H1 (cell line): Measurements from ENCODE around the gene SAFB. TPM values are rescaled to one million over a fixed set of nuclear protein-coding genes. Genes with fewer than 3 reads are reported as not detected.

Experiments used
- CTCF ChIA-PET: fragments of 300-600 bp; sonication (Branson Sonifier 250); formaldehyde crosslinking; loops from one replicate; lab custom pipeline; 2021; ENCODE audit not compliant: partially characterized antibody; lab: Charles Lee
- POLR2A ChIA-PET: fragments of 300-600 bp; sonication (Branson Sonifier 250); formaldehyde crosslinking; loops from one replicate; lab custom pipeline; 2021; ENCODE audit warnings: inconsistent platforms; ENCODE audit not compliant: partially characterized antibody; lab: Charles Lee
- DNase-seq, 2 experiments: peaks; one replicate each; pipeline versions ENCODE4 v3.0.0 to v3.0.0-alpha.2; 2010 to 2022; ENCODE audit warnings: low spot score in 2 of 2, low read depth in 1 of 2, mixed read lengths in 1 of 2
- FAIRE-seq: peaks from 2 replicates; lab custom pipeline; 2011; peaks lifted over from hg19 to GRCh38; lab: Jason Lieb, UNC
- H2AFZ ChIP-seq: 2 replicates; pipeline ENCODE4 v1.8.1; 2012; ENCODE audit warnings: low read length, inconsistent platforms
- H2AK5ac ChIP-seq: 2 replicates; pipeline ENCODE4 v1.6.1; 2013; ENCODE audit warnings: low read depth, low read length
- H2BK120ac ChIP-seq: replicated peaks from 2 replicates; pipeline ENCODE3; 2013; ENCODE audit warnings: low read depth, low read length, inconsistent platforms
- H2BK12ac ChIP-seq: 2 replicates; pipeline ENCODE4 v1.6.1; 2013; ENCODE audit warnings: low read depth, low read length
- H2BK15ac ChIP-seq: 2 replicates; pipeline ENCODE4 v1.6.1; 2013; ENCODE audit warnings: low read length
- H2BK20ac ChIP-seq: 2 replicates; pipeline ENCODE4 v1.6.1; 2013; ENCODE audit warnings: low read length
- H2BK5ac ChIP-seq: 2 replicates; pipeline ENCODE4 v1.6.1; 2013; ENCODE audit warnings: low read depth, low read length
- H3K14ac ChIP-seq: 2 replicates; pipeline ENCODE4 v1.6.1; 2013; ENCODE audit warnings: inconsistent platforms; ENCODE audit not compliant: insufficient read length
- H3K18ac ChIP-seq: 2 replicates; pipeline ENCODE4 v1.6.1; 2013; ENCODE audit warnings: low read length; ENCODE audit errors: extremely low read depth
- H3K23ac ChIP-seq: 2 replicates; pipeline ENCODE4 v1.6.1; 2013; ENCODE audit warnings: inconsistent platforms; ENCODE audit not compliant: insufficient read length
- H3K23me2 ChIP-seq: 2 replicates; pipeline ENCODE4 v1.6.1; 2013; ENCODE audit warnings: low read depth, low read length
- H3K27ac ChIP-seq: 2 replicates; pipeline ENCODE4 v1.6.1; 2011; ENCODE audit warnings: low read depth, low read length, inconsistent platforms
- H3K27me3 ChIP-seq, 4 experiments: replicated peaks in 1 of 4; 1 replicate in 1 of 4; 2 replicates in 3 of 4; pipeline versions ENCODE4 v1.6.1 to v1.8.1; 2011 to 2013; ENCODE audit warnings: low read length in 3 of 4, mild to moderate bottlenecking in 3 of 4, inconsistent platforms in 2 of 4, mixed read lengths in 2 of 4, moderate library complexity in 1 of 4; ENCODE audit not compliant: control insufficient read depth in 3 of 4, insufficient read depth in 3 of 4; ENCODE audit errors: extremely low read depth in 1 of 4
- H3K36me3 ChIP-seq, 4 experiments: 2 replicates each; pipeline versions ENCODE4 v1.6.1 to v1.8.1; 2011 to 2013; ENCODE audit warnings: mild to moderate bottlenecking in 4 of 4, low read length in 3 of 4, moderate library complexity in 2 of 4, control low read depth in 1 of 4, inconsistent platforms in 1 of 4; ENCODE audit not compliant: insufficient read depth in 4 of 4, control insufficient read depth in 2 of 4
- H3K4ac ChIP-seq: replicated peaks from 2 replicates; pipeline ENCODE3; 2013; ENCODE audit warnings: low read length, low read depth, mixed read lengths, inconsistent platforms; ENCODE audit not compliant: insufficient read length
- H3K4me1 ChIP-seq, 4 experiments: replicated peaks in 1 of 4; 1 replicate in 1 of 4; 2 replicates in 3 of 4; pipeline versions ENCODE4 v1.6.1 to v1.8.1; 2011 to 2013; ENCODE audit warnings: low read length in 3 of 4, inconsistent platforms in 2 of 4, mixed read lengths in 1 of 4; ENCODE audit not compliant: insufficient read depth in 4 of 4, control insufficient read depth in 3 of 4
- H3K4me2 ChIP-seq, 2 experiments: 2 replicates each; pipeline versions ENCODE4 v1.6.1 to v1.8.1; 2011 to 2013; ENCODE audit warnings: low read depth in 2 of 2, low read length in 2 of 2, control low read depth in 1 of 2, inconsistent platforms in 1 of 2, mild to moderate bottlenecking in 1 of 2; ENCODE audit not compliant: insufficient read depth in 1 of 2
- H3K4me3 ChIP-seq, 4 experiments: fragments of 200-600, 300-600 bp in 1 of 4; sonication (generic), shearing (Covaris generic), sonication (Bioruptor Twin) in 1 of 4; 2 replicates each; pipeline versions ENCODE4 v1.5.1 to v1.8.1; 2011 to 2016; ENCODE audit warnings: low read length in 4 of 4, low read depth in 3 of 4, control low read depth in 2 of 4, inconsistent platforms in 2 of 4, mild to moderate bottlenecking in 2 of 4, mixed read lengths in 1 of 4, moderate library complexity in 1 of 4; ENCODE audit not compliant: insufficient read depth in 2 of 4; ENCODE audit errors: extremely low read depth in 1 of 4
- H3K56ac ChIP-seq: replicated peaks from 2 replicates; pipeline ENCODE3; 2013; ENCODE audit warnings: low read depth, mild to moderate bottlenecking, mixed read lengths, low read length, inconsistent platforms; ENCODE audit not compliant: insufficient read length
- H3K79me1 ChIP-seq: 2 replicates; pipeline ENCODE4 v1.6.1; 2013; ENCODE audit warnings: low read depth, low read length, control low read depth
- H3K79me2 ChIP-seq, 2 experiments: 2 replicates each; pipeline versions ENCODE4 v1.6.1 to v1.8.1; 2012 to 2013; ENCODE audit warnings: low read length in 2 of 2, mild to moderate bottlenecking in 2 of 2, inconsistent platforms in 1 of 2; ENCODE audit not compliant: insufficient read depth in 2 of 2, control insufficient read depth in 1 of 2
- H3K9ac ChIP-seq, 4 experiments: replicated peaks in 1 of 4; 1 replicate in 1 of 4; 2 replicates in 3 of 4; pipeline versions ENCODE4 v1.6.1 to v1.8.1; 2011 to 2013; ENCODE audit warnings: low read depth in 3 of 4, low read length in 3 of 4, control low read depth in 2 of 4, mild to moderate bottlenecking in 2 of 4, moderate library complexity in 2 of 4, inconsistent platforms in 1 of 4; ENCODE audit errors: extremely low read depth in 1 of 4
- H3K9me3 ChIP-seq, 2 experiments: 2 replicates each; pipeline versions ENCODE4 v1.6.1 to v1.8.1; 2012 to 2013; ENCODE audit warnings: mild to moderate bottlenecking in 2 of 2, moderate library complexity in 2 of 2, control low read depth in 1 of 2, inconsistent platforms in 1 of 2, low read depth in 1 of 2, low read length in 1 of 2, mixed read lengths in 1 of 2; ENCODE audit not compliant: insufficient read depth in 2 of 2
- H4K20me1 ChIP-seq, 2 experiments: replicated peaks in 1 of 2; 2 replicates each; pipeline versions ENCODE3 to v1.8.1; 2011 to 2013; ENCODE audit warnings: inconsistent platforms in 2 of 2, low read length in 2 of 2, mild to moderate bottlenecking in 1 of 2; ENCODE audit not compliant: insufficient read depth in 2 of 2, control insufficient read depth in 1 of 2
- H4K5ac ChIP-seq: 2 replicates; pipeline ENCODE4 v1.6.1; 2013; ENCODE audit warnings: low read length, low read depth, mixed read lengths, inconsistent platforms; ENCODE audit not compliant: insufficient read length
- H4K8ac ChIP-seq: 2 replicates; pipeline ENCODE4 v1.8.0; 2013; ENCODE audit warnings: mild to moderate bottlenecking, moderate library complexity, low read length, inconsistent platforms; ENCODE audit not compliant: insufficient read depth; ENCODE audit errors: extremely low read depth
- H4K91ac ChIP-seq: replicated peaks from 2 replicates; pipeline ENCODE3; 2013; ENCODE audit warnings: low read length, mixed read lengths, inconsistent platforms; ENCODE audit not compliant: insufficient read length
- ATF3 ChIP-seq: IDR thresholded peaks from 2 replicates; pipeline ENCODE4 v1.6.1; 2011; ENCODE audit warnings: low read depth, mild to moderate bottlenecking, low read length; ENCODE audit not compliant: insufficient read depth
- CBX5 ChIP-seq: fragments of 300-800, 300-1000 bp; sonication (generic); IDR thresholded peaks from 2 replicates; pipeline ENCODE4 v1.7.1; 2016; ENCODE audit warnings: antibody characterized with exemption, low read length, low read depth
- CREB1 ChIP-seq: IDR thresholded peaks from 2 replicates; pipeline ENCODE4 v1.6.1; 2012; ENCODE audit warnings: inconsistent platforms
- CTBP2 ChIP-seq: IDR thresholded peaks from 2 replicates; pipeline ENCODE4 v1.7.0; 2011; ENCODE audit warnings: borderline replicate concordance, mild to moderate bottlenecking, moderate library complexity, mixed read lengths, low read length; ENCODE audit not compliant: insufficient read depth, insufficient read length
- SIN3A ChIP-seq, 2 experiments: IDR thresholded peaks in 1 of 2; conservative IDR thresholded peaks in 1 of 2; 2 replicates each; pipeline ENCODE4 v1.6.1; 2011 to 2012; ENCODE audit warnings: low read length in 2 of 2, improper control_type of control experiment in 1 of 2, low read depth in 1 of 2, mild to moderate bottlenecking in 1 of 2
- SP4 ChIP-seq: IDR thresholded peaks from 2 replicates; pipeline ENCODE4 v1.6.1; 2012; ENCODE audit warnings: low read length, inconsistent platforms
- SRF ChIP-seq: IDR thresholded peaks from 2 replicates; pipeline ENCODE4 v1.6.1; 2011; ENCODE audit warnings: mild to moderate bottlenecking, low read depth, low read length, moderate library complexity
- TAF1 ChIP-seq: IDR thresholded peaks from 2 replicates; pipeline ENCODE4 v1.6.1; 2011; ENCODE audit warnings: mild to moderate bottlenecking, low read depth, low read length
- TEAD4 ChIP-seq: IDR thresholded peaks from 2 replicates; pipeline ENCODE4 v1.6.1; 2012; ENCODE audit warnings: low read depth, low read length, inconsistent platforms, mixed read lengths
- WGBS, 2 experiments: shearing (Covaris generic) in 1 of 2; methylation state at CpG; one replicate each; pipeline versions ENCODE4 v1.1.6 to v1.1.7; 2013 to 2015; ENCODE audit warnings: low lambda C conversion rate in 2 of 2, mixed read lengths in 2 of 2, inconsistent platforms in 1 of 2, low coverage in 1 of 2, missing lambda C conversion rate in 1 of 2; ENCODE audit not compliant: insufficient replicate concordance in 2 of 2, insufficient coverage in 1 of 2, insufficient read length in 1 of 2; ENCODE audit errors: extremely low coverage in 1 of 2, missing lambda C conversion rate in 1 of 2; 5-methylcytosine and 5-hydroxymethylcytosine counted together
- polyA plus RNA-seq, 7 experiments: library from polyadenylated mRNA; depleted of rRNA in 3 of 7; stranded (reverse) in 5 of 7; unstranded in 2 of 7; fragments of >200 nt in 5 of 7; fragments of 200-250 nt in 2 of 7; gene quantifications; 1 replicate in 5 of 7; 2 replicates in 1 of 7; 4 replicates in 1 of 7; pipeline versions ENCODE4 v1.2.1 to v1.2.3, GENCODE V29; 2011 to 2013; ENCODE audit warnings: missing spikeins in 2 of 7, mixed read lengths in 2 of 7
- total RNA-seq: library from RNA; stranded (reverse); fragmentation: NEBNext Ultra II Directional; extraction: Animal tissue kit (Norgen Biotek cat#: 25700); gene quantifications from 2 replicates; pipeline ENCODE4 v1.2.1, GENCODE V29; 2021

SAFB gene
- total and polyA plus RNA-seq, 2 of the 8 experiments (the other 6 are each of a cell fraction or from before 2014, with no cell fraction given): 27.0 to 110 TPM

GRCh38 chr19:5609881-5610448, 12.9 kb upstream of the SAFB start:
- Histone ChIP-seq H2AK5ac (no peak overlapping the region), H3K36me3 (peaks cover 42 to 75% (median 69%) of the 10 kb centered on the region in 4 experiments), H3K4me2 (no peak overlapping the region), H2AFZ (no peak overlapping the region), H3K56ac (no peak overlapping the region), H2BK15ac (no peak overlapping the region), H3K27me3 (no peaks in the 10 kb centered on the region), H3K79me1 (peaks cover 3% of the 10 kb centered on the region; the same call in 1 of the 2 replicates), H3K18ac (no peak overlapping the region), H2BK120ac (no peak overlapping the region), H3K9me3 (no peaks in the 10 kb centered on the region), H3K9ac (no peak overlapping the region), H2BK12ac (no peak overlapping the region), H3K4ac (no peak overlapping the region), H3K79me2 (peaks cover 0 to 17% of the 10 kb centered on the region in 2 experiments; a peak in 3 of 4 replicates), H4K8ac (no peak overlapping the region), H3K4me1 (no peaks in the 10 kb centered on the region), H4K5ac (no peak overlapping the region), H3K23me2 (no peaks in the 10 kb centered on the region), H3K14ac (no peak overlapping the region), H3K27ac (no peak overlapping the region), H4K91ac (no peak overlapping the region), H3K23ac (no peak overlapping the region), H2BK20ac (no peak overlapping the region), H2BK5ac (no peak overlapping the region), H3K4me3 (no peak overlapping the region), H4K20me1 (peaks cover 15 to 18% of the 10 kb centered on the region in 2 experiments)
- WGBS, 2 experiments: 98% methylated on average over 16 of the region's 16 CpGs; no CpG with 5 or more reads in 1 of the 2 experiments
- CTCF ChIA-PET: interaction anchor here (0.6 kb wide), 2 partner anchors 27 to 236 kb away, joined by 3 to 5 read pairs; no protein-coding TSS in a partner anchor
- DNase-seq: no peak
- POLR2A ChIA-PET: interaction anchor here (1.5 to 1.7 kb wide), 2 partner anchors 13 to 15 kb away, joined by 4 to 5 read pairs; partner anchors contain the start of genes SAFB and SAFB2
- FAIRE-seq: no peak
- TF ChIP-seq CBX5 (no peak), CTBP2 (no peak), TEAD4 (no peak), SP4 (no peak), ATF3 (no peak), TAF1 (no peak), CREB1 (no peak), SIN3A (conservative IDR thresholded peaks at IDR 0.05 in 1 of 2, IDR thresholded peaks at IDR 0.05 in 1 of 2; ENCODE audit: low read depth in 1 of 2, low read length in 2 of 2) (no peak), SRF (no peak)
